Left cardiac atrium (tissue), 4 donors: ENCODE data around the gene FRG2C. TPM values are rescaled to one million over a fixed set of nuclear protein-coding genes. Genes with fewer than 3 reads are reported as not detected.
A peak's percentile ranks its signal among the peaks of the same experiment; 100 is the strongest.
"Not testable (repeated sequence)": the region's sequence is repeated elsewhere in the genome, so short reads cannot be mapped to it uniquely, and the experiment has no call there.

ENCODE experiments used
- ATAC-seq, 2 donors: fragments of 200-7000 bp; cut with Tn5 transposase; one replicate each; pipeline ENCODE4 v1.9.1; 2020; ENCODE audit warnings: mild to moderate bottlenecking in 2 of 2, moderate library complexity in 2 of 2
- DNase-seq: peaks from one replicate; pipeline ENCODE4 v3.0.0-alpha.2; 2020
- intact Hi-C, 2 donors: fragments of 100-400 bp; cut with DNase I; formaldehyde crosslinking; loops; one replicate each; pipeline versions ENCODE4 v1.14.1 to v1.15.1; 2022 to 2023
- long read RNA-seq: library from polyadenylated mRNA; unstranded; transcript quantifications from one replicate; pipeline ENCODE4 v2.0.0, GENCODE V29; 2021
- total RNA-seq, 2 donors: library from RNA; stranded (reverse); fragmentation: NEBNext Ultra II Directional; extraction: Animal tissue kit (Norgen Biotek cat#: 25700); gene quantifications; one replicate each; pipeline ENCODE4 v1.2.1, GENCODE V29; 2021
- donor health status: DM: no; HTN: yes; CAD: no.
- donor health status: DM: no; HTN: yes; CAD: no; lungs with severe emphysema.
- donor health status: DM: yes; HTN: yes; CAD: no.
- donor health status: Dilated cardiomyopathy.

The FRG2C gene
- not detected for total RNA-seq
- long read RNA-seq = 0 reads

- DNase-seq, ATAC-seq, intact Hi-C loops: not testable (repeated sequence)
Measured at GRCh38 chr3:75664028-75664427, at the start of gene FRG2C. FRG2C (plus strand) TSS chr3:75664328; CDS start chr3:75664380, 52 bp downstream.

DNA sequence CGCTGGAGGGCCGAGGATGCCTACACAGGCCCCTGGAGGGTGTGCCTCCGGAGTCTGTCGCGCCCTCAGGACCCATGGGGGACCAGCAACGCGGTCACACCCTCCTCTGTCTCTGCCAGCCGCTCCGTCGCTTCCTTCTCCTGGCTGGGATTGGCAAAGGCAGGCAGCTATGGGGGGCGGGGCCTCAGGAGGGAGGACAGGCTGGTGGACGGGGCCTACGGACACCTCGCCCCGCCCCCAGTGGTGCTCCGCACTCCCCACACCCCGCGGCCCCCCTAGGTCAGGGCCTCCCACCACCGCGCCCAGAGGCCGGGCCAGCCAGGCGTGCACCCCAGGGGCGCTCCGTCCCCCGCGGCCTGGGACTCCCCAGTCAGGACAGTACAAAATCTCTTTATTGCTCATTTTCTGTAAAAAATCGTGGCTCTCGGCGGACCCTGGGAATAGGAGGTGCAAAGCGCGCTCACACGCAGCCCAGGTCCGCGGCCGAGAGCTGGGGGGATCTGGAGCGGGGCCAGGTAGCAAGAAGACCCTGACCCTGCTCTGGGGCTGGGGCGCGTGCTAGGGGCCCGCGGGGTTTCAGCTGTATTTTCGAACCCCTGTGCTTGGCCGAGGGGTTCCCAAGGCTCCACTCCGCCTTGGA lies 45.3 kb upstream of the FRG2C start:
- peak; percentile 89 for DNase-seq
- peak; percentile 76 to 83 for ATAC-seq
- intact Hi-C loops = not testable (repeated sequence)

GRCh38 chr3:75619481-75620031 lies 44.6 kb upstream of the FRG2C start:
- peak; percentile 31 for DNase-seq
- ATAC-seq, intact Hi-C loops: not testable (repeated sequence)

DNA sequence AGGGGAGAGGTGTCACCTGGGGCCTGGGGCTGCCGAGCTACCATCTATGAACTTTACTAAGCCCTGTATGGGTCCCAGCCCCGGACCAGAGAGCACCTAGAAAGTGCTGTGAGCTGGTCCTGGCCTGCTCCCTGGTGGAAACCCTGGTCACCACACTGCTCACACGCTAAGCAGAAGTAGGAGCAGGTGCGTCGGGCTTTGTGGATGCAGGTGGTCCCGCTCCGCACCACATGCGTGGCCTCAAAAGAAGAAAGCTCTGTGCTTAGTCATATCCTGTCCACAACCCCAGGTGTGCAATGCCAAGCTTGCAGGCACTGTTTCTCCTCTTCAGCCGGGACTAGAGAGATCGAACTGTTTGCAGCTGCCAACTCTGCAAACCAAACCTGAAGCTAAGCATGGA lies 42.4 kb upstream of the FRG2C start:
- intact Hi-C loops, ATAC-seq, DNase-seq: not testable (repeated sequence)

DNA sequence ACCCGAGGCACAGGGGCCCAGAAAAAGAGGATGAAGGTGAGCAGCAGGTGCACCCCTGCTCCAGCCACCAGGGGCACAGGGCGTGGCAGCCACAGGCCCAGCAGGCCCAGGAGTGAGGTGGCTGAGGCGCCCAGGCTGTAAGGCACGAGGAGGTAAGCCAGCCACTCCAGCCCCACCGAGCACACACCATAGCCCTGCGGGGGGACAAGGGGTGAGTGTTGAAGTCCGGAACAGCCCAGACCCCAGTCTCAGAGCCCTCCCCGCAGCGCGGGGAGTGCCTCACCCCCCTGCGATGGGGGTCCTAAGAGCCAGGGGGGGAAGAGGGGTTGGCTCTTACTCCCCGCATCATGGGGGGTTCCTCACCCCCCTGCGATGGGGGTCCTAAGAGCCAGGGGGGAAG lies 40.5 kb upstream of the FRG2C start:
- intact Hi-C loops, ATAC-seq: not testable (repeated sequence)

GRCh38 chr3:75630887-75631535 lies 33.1 kb upstream of the FRG2C start:
- intact Hi-C loops, DNase-seq, ATAC-seq: not testable (repeated sequence)

More for the DNA sequence above, 40.5 kb upstream of the FRG2C start:
- not testable (repeated sequence) for DNase-seq

DNA sequence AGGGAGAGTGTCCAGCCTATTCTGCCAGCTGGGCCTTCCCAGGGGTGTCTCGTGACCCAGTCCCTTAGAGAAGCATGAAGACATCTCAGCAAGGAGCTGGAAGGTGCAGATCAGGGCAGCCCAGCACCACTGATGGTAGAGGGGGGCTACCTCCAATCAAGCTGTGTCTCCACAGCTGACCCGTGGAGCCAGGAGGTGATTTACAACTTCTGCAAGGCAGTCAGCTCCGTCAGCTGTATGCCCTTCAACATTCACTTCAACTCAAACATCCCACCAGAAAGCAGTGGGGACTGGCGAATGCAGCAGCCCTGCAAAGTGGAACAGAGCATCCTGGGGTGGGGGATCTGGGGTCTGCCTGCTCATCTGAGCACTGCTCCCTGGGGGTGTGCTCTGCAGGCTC lies 32.6 kb upstream of the FRG2C start:
- ATAC-seq = no peak
- no peak for DNase-seq
- intact Hi-C loops = no loop called here

- ATAC-seq, DNase-seq, intact Hi-C loops: not testable (repeated sequence)
Measured at GRCh38 chr3:75638947-75639346, 25.2 kb upstream of the FRG2C start.

- peak; percentile 41 to 44 for ATAC-seq
- DNase-seq = peak; percentile 90
- intact Hi-C loops = loop anchor here in 1 of 2 donors (10.0 kb wide), 1 partner anchor 346 kb away; no protein-coding TSS in a partner anchor
Measured at GRCh38 chr3:75641107-75641517, 23.0 kb upstream of the FRG2C start.

DNA sequence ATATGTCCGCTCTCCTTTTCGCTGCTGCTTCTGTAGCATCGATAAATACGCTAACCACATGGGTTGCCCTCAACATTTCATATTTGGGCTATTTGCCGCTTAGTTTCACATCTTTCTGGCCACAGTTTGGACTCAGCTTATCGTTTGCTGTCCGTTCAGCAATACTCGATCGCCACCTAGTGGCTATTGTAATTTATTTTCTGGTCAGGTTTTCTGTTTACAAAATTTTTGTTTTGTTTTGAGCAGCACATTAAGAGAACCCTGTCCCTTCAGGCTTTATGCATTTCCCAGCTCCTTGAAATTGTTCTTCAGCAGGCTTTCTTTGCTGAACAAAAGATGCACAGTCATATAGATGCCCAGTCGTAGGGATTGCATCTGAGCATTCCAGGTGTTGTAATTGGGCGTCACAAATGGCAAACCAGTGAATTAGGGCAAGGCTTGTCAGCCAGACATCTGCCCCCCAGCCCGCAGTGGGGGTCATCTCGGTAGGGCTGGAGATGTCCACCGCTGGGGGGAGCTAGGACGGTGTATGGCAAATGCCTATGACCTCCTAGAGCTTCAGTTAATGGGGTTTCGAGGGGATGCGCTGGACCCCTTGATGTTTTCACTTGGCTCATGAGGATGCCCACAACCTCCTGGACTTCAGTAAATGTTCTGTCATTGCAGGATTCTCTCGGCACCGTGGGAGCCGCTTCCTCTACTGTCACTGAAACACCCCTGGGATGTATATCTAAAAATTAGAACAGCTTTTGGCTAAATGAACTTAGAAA lies 20.9 kb upstream of the FRG2C start:
- intact Hi-C loops = loop anchor here in 1 of 2 donors (10.0 kb wide), 1 partner anchor 348 kb away; no protein-coding TSS in a partner anchor
- not testable (repeated sequence) for DNase-seq, ATAC-seq

GRCh38 chr3:75645548-75645947 lies 18.6 kb upstream of the FRG2C start:
- not testable (repeated sequence) for ATAC-seq, DNase-seq
- intact Hi-C loops = loop anchor here in 1 of 2 donors (10.0 kb wide), 1 partner anchor 351 kb away; no protein-coding TSS in a partner anchor

DNA sequence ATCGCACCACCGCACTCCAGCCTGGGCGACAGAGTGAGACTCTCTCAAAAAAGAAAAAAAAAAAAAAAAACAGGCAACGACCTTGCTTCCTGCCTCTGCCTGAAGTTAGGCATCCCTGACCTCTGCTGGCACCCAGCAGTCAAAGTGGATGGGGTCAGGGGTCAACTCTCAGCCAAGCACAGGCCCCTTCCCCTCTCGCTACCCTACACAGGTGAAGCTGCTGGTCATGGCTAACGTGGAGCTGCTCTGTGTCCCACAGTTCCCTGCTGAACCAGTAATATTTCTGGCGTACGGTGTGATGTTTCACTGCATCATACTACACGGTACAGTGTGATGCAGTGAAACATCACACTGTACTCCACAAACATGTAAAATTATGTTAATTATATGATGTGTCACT lies 13.9 kb upstream of the FRG2C start:
- DNase-seq = no peak
- intact Hi-C loops = no loop called here
- no peak for ATAC-seq

GRCh38 chr3:75655101-75655904 lies 8.8 kb upstream of the FRG2C start:
- ATAC-seq, intact Hi-C loops, DNase-seq: not testable (repeated sequence)

DNA sequence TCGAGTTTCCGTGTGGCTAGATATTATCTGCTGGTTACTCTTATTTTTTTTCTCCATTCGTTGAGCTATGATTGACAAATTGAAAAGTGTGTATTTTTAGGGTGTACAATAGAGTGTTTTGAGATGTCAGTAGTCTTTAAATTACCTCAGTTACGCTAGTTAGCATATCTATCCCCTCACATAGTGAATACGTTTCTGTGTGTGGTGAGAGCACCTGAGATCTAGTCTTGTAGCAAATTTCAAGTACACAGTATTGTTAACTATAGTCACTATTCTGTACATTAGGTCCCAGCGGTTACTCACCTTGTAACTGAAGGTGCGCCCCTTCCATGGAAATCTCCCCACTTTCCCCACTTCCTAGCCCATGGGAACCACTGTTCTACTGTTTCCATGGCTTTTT lies 8.2 kb upstream of the FRG2C start:
- ATAC-seq, intact Hi-C loops, DNase-seq: not testable (repeated sequence)

GRCh38 chr3:75658411-75659107 lies 5.6 kb upstream of the FRG2C start:
- DNase-seq, intact Hi-C loops, ATAC-seq: not testable (repeated sequence)

GRCh38 chr3:75659108-75659433 lies 5.1 kb upstream of the FRG2C start:
- DNase-seq, ATAC-seq, intact Hi-C loops: not testable (repeated sequence)

DNA sequence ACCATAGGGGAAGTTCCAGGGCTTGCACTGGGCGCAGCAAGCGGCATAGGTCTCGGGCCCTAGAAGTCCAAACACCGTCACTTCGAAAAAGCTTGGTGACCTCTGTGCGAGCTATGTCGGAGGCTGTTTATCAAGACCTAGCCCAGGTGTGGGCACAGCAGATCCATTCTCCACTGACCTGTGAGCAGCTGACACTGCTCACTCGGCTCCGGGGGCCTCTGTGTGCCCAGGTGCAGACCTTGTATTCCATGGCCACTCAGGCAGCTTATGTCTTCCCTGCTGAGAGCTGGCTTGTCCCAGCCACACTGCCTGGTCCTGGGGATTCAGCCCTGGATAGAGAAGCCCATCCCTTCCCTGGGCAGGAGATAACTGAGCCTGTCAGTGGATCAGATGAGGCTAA lies 1.5 kb downstream of the FRG2C start:
- ATAC-seq, intact Hi-C loops, DNase-seq: not testable (repeated sequence)
